NT2/D1 (cell line): ENCODE data around the gene HORMAD1.

Source experiments
- YY1 ChIP-seq: IDR thresholded peaks from 2 replicates; pipeline ENCODE4 v1.6.1; 2011; ENCODE audit not compliant: insufficient read length, insufficient read depth
- ZNF274 ChIP-seq: IDR thresholded peaks from 2 replicates; pipeline ENCODE4 v1.6.1; 2011; ENCODE audit warnings: mild to moderate bottlenecking, low read depth, low read length

DNA sequence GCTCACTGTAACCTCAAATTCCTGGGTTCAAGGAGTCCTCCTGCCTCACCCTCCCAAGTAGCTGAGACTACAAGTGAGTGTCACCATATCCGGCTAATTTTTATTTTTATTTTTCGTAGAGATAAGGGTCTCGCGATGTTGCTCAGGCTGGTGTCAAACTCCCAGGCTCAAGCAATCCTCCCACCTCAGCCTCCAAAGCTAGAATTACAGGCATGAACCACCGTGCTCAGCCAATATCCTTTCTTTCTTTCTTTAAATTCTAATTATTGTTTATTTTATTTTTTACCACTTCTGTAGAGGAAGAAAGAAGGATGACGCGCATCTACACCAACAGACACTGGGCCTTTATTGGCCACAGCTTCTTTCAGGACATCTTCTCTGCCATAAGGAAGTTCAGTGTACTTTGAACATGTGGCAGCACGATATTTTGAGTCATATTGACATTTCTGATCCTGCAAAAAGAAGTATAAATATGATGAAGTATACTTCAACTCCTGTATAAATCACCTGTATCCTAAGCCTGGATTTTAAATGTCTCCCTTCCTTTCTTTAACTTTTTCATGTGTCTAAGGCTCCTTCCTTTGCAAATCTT lies 29.1 kb upstream of the HORMAD1 start:
- no peak for TF ChIP-seq ZNF274
- no peak for TF ChIP-seq YY1
